WTC11 (cell line): ENCODE data around the gene PRKN. TPM values are rescaled to one million over a fixed set of nuclear protein-coding genes. Genes with fewer than 3 reads are reported as not detected.

Experiments
- ATAC-seq: fragments of 200-7000 bp; cut with Tn5 transposase; 2 replicates; pipeline ENCODE4 v1.10.0; 2021; ENCODE audit warnings: mild to moderate bottlenecking, moderate library complexity
- CTCF ChIA-PET: fragments of 300-600 bp; sonication (Branson Sonifier 250); formaldehyde crosslinking; loops from one replicate; lab custom pipeline; 2021; ENCODE audit warnings: antibody characterized with exemption; lab: Charles Lee
- POLR2A ChIA-PET: fragments of 350-600 bp; sonication (Branson Sonifier 250); formaldehyde crosslinking; loops from one replicate; lab custom pipeline; 2021; ENCODE audit warnings: antibody characterized with exemption; lab: Charles Lee
- DNase-seq: peaks from one replicate; pipeline ENCODE4 v3.0.0; 2021; ENCODE audit warnings: low spot score
- H3K27ac Mint-ChIP-seq: 2 replicates; pipeline ENCODE4 v1.8.0; 2021; ENCODE audit warnings: mixed read lengths
- H3K27me3 Mint-ChIP-seq: 2 replicates; pipeline ENCODE4 v1.8.0; 2021; ENCODE audit warnings: low read depth, mild to moderate bottlenecking, moderate library complexity, mixed read lengths
- H3K36me3 Mint-ChIP-seq: 2 replicates; pipeline ENCODE4 v1.8.0; 2021; ENCODE audit warnings: mixed read lengths
- H3K4me1 Mint-ChIP-seq: 2 replicates; pipeline ENCODE4 v1.8.0; 2022; ENCODE audit warnings: mixed read lengths
- H3K4me3 Mint-ChIP-seq: 2 replicates; pipeline ENCODE4 v1.8.0; 2021; ENCODE audit warnings: mild to moderate bottlenecking, moderate library complexity, mixed read lengths
- H3K9me3 Mint-ChIP-seq: 2 replicates; pipeline ENCODE4 v1.8.0; 2021; ENCODE audit warnings: mixed read lengths
- ATF1 ChIP-seq: sonication (generic); formaldehyde crosslinking; IDR thresholded peaks from 2 replicates; pipeline ENCODE4 v1.8.1; 2023; ENCODE audit warnings: mild to moderate bottlenecking, moderate library complexity, missing genetic modification reagents
- ESRRA ChIP-seq: sonication (generic); formaldehyde crosslinking; IDR thresholded peaks from 2 replicates; pipeline ENCODE4 v1.8.1; 2022; ENCODE audit warnings: mild to moderate bottlenecking, missing genetic modification reagents, borderline replicate concordance
- ETV6 ChIP-seq: sonication (generic); formaldehyde crosslinking; IDR thresholded peaks from 2 replicates; pipeline ENCODE4 v1.8.1; 2022; ENCODE audit warnings: mild to moderate bottlenecking, missing genetic modification reagents
- FOXK1 ChIP-seq: sonication (generic); formaldehyde crosslinking; IDR thresholded peaks from 2 replicates; pipeline ENCODE4 v1.8.0; 2022; ENCODE audit warnings: mild to moderate bottlenecking, moderate library complexity, missing genetic modification reagents
- GABPB1 ChIP-seq: sonication (generic); formaldehyde crosslinking; IDR thresholded peaks from 2 replicates; pipeline ENCODE4 v1.8.1; 2023; ENCODE audit warnings: mild to moderate bottlenecking, missing genetic modification reagents
- HMGA2 ChIP-seq: fragments of 250-450 bp; sonication (Bioruptor Pico); IDR thresholded peaks from 2 replicates; pipeline ENCODE4 v1.4.0; 2021; ENCODE audit warnings: mild to moderate bottlenecking, moderate library complexity
- KAT7 ChIP-seq: sonication (generic); formaldehyde crosslinking; IDR thresholded peaks from 2 replicates; pipeline ENCODE4 v1.8.1; 2023; ENCODE audit warnings: missing genetic modification reagents, mild to moderate bottlenecking, borderline replicate concordance
- MYBL2 ChIP-seq: sonication (generic); formaldehyde crosslinking; IDR thresholded peaks from 2 replicates; pipeline ENCODE4 v1.8.1; 2023; ENCODE audit warnings: mild to moderate bottlenecking, moderate library complexity, missing genetic modification reagents
- SOX15 ChIP-seq: fragments of 250-450 bp; sonication (Bioruptor Pico); IDR thresholded peaks from 2 replicates; pipeline ENCODE4 v1.9.0; 2021; ENCODE audit warnings: mild to moderate bottlenecking
- TCF7 ChIP-seq: sonication (generic); formaldehyde crosslinking; IDR thresholded peaks from 2 replicates; pipeline ENCODE4 v1.8.0; 2022; ENCODE audit warnings: mild to moderate bottlenecking, low read depth, missing genetic modification reagents, moderate library complexity
- ZNF138 ChIP-seq: sonication (generic); formaldehyde crosslinking; conservative IDR thresholded peaks from 2 replicates; pipeline ENCODE4 v1.8.1; 2022; ENCODE audit warnings: mild to moderate bottlenecking, moderate library complexity, missing genetic modification reagents
- ZNF232 ChIP-seq: sonication (generic); formaldehyde crosslinking; IDR thresholded peaks from 2 replicates; pipeline ENCODE4 v1.8.0; 2022; ENCODE audit warnings: mild to moderate bottlenecking, missing genetic modification reagents
- ZNF317 ChIP-seq: sonication (generic); formaldehyde crosslinking; IDR thresholded peaks from 2 replicates; pipeline ENCODE4 v1.8.1; 2023; ENCODE audit warnings: low read depth, mild to moderate bottlenecking, moderate library complexity, missing genetic modification reagents, borderline replicate concordance
- total RNA-seq: library from RNA; stranded (reverse); gene quantifications from 3 replicates; pipeline ENCODE4 v1.2.3, GENCODE V29; 2021
- TF ChIP-seq, protein P1 (sequence below): sonication (generic); formaldehyde crosslinking; IDR thresholded peaks from 2 replicates; pipeline ENCODE4 v1.8.1; 2023; ENCODE audit warnings: mild to moderate bottlenecking, moderate library complexity, missing genetic modification reagents
- TF ChIP-seq, protein P2 (sequence below): fragments of 250-450 bp; sonication (Bioruptor Pico); IDR thresholded peaks from 2 replicates; pipeline ENCODE4 v2.1.2; 2022; ENCODE audit warnings: mild to moderate bottlenecking, moderate library complexity
- TF ChIP-seq, protein P3 (sequence below): sonication (generic); formaldehyde crosslinking; IDR thresholded peaks from 2 replicates; pipeline ENCODE4 v1.8.0; 2023; ENCODE audit warnings: missing genetic modification reagents, mild to moderate bottlenecking, borderline replicate concordance
- TF ChIP-seq, protein P4 (sequence below): sonication (generic); formaldehyde crosslinking; IDR thresholded peaks from 2 replicates; pipeline ENCODE4 v1.8.1; 2023; ENCODE audit warnings: mild to moderate bottlenecking, missing genetic modification reagents, moderate library complexity
- TF ChIP-seq, protein P5 (sequence below): sonication (generic); formaldehyde crosslinking; IDR thresholded peaks from 2 replicates; pipeline ENCODE4 v1.8.1; 2022; ENCODE audit warnings: missing genetic modification reagents, borderline replicate concordance
- TF ChIP-seq, protein P6 (sequence below): sonication (generic); formaldehyde crosslinking; IDR thresholded peaks from 2 replicates; pipeline ENCODE4 v1.8.1; 2023; ENCODE audit warnings: mild to moderate bottlenecking, missing genetic modification reagents, borderline replicate concordance

Gene PRKN
- total RNA-seq, 1 experiment from 2014 or later, result 0.59 TPM

DNA sequence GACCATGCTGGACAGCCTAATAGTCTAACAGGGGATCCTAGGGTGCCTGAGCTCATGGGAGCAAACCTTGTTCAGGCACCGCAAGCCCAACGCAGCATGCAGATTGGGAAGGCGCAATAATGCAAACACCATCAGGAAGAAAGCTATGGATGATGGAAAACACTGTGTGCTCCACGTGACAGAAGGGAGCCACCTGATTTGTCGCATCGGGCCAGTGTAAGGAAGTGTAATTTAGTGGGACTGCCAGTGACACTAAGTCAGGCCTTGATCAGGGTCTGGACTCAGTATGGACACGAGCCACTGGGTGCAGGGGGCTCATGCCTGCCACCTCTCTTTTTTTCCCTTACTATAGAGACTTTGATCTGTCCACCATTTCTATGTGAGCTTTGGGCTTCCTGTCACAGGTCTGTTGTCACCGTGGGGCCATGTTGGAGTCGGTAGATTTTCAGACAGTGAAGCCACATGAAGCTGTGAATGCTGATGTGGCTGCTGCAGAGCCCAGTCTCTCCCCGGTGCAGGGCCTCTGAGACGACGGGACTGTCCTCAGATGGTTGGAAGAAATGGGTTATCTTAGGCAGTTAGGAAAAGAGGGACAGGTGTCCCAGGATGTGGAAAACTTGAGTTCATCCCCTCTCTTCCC is 1379.5 kb downstream of the PRKN start:
- Mint-ChIP-seq H3K4me1 (peaks cover 6% of the 10 kb centered on the region), H3K36me3 (no peaks in the 10 kb centered on the region), H3K27ac (no peak overlapping the region), H3K9me3 (no peaks in the 10 kb centered on the region), H3K4me3 (no peak overlapping the region), H3K27me3 (no peaks in the 10 kb centered on the region)
- ATAC-seq (no peak), DNase-seq (no peak)
- no peak for TF ChIP-seq ZNF317 (CRISPR knock-in tag)
- no peak for TF ChIP-seq SOX15 (CRISPR knock-in tag)
- no peak for TF ChIP-seq KAT7 (CRISPR knock-in tag)
- TF ChIP-seq, protein P1, sequence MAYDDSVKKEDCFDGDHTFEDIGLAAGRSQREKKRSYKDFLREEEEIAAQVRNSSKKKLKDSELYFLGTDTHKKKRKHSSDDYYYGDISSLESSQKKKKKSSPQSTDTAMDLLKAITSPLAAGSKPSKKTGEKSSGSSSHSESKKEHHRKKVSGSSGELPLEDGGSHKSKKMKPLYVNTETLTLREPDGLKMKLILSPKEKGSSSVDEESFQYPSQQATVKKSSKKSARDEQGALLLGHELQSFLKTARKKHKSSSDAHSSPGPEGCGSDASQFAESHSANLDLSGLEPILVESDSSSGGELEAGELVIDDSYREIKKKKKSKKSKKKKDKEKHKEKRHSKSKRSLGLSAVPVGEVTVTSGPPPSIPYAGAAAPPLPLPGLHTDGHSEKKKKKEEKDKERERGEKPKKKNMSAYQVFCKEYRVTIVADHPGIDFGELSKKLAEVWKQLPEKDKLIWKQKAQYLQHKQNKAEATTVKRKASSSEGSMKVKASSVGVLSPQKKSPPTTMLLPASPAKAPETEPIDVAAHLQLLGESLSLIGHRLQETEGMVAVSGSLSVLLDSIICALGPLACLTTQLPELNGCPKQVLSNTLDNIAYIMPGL (CRISPR knock-in tag), result no peak
- ChIA-PET POLR2A (no interaction called here), CTCF (interaction anchor here (2.0 kb wide), 1 partner anchor 23 kb away, joined by 7 read pairs; no protein-coding TSS in a partner anchor)

DNA sequence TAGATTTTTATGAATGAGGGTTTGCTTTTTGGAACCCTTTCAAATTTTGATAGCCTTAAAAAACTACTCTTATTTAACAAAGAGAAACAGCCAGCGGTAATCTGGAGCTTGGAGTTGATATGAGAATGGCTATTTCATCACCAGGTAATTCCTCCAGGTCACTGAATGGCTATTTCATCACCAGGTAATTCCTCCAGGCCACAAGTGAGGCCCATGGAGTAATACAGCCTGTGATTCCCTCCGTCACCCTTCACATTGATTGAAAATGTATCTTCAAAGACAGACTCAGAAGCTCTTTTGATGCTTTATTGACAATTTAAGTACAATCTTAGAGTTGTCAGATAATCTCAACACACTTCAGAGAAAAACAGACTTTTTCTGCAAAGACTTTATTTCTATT is 1380.4 kb downstream of the PRKN start:
- ChIA-PET POLR2A (no interaction called here), CTCF (interaction anchor here (0.7 to 2.0 kb wide), 2 partner anchors 24 to 257 kb away, joined by 3 to 7 read pairs; no protein-coding TSS in a partner anchor)
- no peaks in the 10 kb centered on the region for H3K36me3 Mint-ChIP-seq

DNA sequence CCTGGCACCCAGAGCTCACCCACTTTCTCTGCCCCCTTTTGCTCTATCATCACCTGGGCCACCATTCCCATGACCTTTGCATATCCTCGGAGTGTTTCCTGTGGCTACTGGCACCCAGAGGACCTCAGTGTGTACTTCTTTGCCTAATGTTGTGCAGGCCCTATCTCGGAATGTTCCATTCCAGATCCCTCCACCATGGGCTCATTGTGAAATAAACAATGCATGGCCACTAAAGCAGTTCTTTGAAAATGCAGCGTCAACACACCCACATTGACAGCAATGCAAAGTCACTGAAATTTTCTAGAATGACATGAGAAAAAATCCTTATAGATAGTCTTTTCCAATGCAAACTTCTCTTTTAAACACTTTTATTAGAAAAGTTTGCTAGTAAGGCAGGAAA is 1380.8 kb downstream of the PRKN start:
- Mint-ChIP-seq H3K4me3 (no peak overlapping the region), H3K36me3 (no peaks in the 10 kb centered on the region), H3K9me3 (no peaks in the 10 kb centered on the region), H3K4me1 (peaks cover 5% of the 10 kb centered on the region), H3K27ac (no peak overlapping the region), H3K27me3 (no peaks in the 10 kb centered on the region)
- ChIA-PET POLR2A (no interaction called here), CTCF (interaction anchor here (0.7 to 2.0 kb wide), 2 partner anchors 24 to 257 kb away, joined by 3 to 7 read pairs; no protein-coding TSS in a partner anchor)
- ATAC-seq, result no peak
- DNase-seq, result no peak
- TF ChIP-seq, protein P2, sequence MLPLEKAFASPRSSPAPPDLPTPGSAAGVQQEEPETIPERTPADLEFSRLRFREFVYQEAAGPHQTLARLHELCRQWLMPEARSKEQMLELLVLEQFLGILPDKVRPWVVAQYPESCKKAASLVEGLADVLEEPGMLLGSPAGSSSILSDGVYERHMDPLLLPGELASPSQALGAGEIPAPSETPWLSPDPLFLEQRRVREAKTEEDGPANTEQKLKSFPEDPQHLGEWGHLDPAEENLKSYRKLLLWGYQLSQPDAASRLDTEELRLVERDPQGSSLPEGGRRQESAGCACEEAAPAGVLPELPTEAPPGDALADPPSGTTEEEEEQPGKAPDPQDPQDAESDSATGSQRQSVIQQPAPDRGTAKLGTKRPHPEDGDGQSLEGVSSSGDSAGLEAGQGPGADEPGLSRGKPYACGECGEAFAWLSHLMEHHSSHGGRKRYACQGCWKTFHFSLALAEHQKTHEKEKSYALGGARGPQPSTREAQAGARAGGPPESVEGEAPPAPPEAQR (CRISPR knock-in tag), result no peak
- TF ChIP-seq ATF1 (no peak), MYBL2 (CRISPR knock-in tag) (no peak), TCF7 (CRISPR knock-in tag) (no peak), ETV6 (CRISPR knock-in tag) (no peak), ZNF138 (CRISPR knock-in tag) (no peak)
- TF ChIP-seq, protein P3, sequence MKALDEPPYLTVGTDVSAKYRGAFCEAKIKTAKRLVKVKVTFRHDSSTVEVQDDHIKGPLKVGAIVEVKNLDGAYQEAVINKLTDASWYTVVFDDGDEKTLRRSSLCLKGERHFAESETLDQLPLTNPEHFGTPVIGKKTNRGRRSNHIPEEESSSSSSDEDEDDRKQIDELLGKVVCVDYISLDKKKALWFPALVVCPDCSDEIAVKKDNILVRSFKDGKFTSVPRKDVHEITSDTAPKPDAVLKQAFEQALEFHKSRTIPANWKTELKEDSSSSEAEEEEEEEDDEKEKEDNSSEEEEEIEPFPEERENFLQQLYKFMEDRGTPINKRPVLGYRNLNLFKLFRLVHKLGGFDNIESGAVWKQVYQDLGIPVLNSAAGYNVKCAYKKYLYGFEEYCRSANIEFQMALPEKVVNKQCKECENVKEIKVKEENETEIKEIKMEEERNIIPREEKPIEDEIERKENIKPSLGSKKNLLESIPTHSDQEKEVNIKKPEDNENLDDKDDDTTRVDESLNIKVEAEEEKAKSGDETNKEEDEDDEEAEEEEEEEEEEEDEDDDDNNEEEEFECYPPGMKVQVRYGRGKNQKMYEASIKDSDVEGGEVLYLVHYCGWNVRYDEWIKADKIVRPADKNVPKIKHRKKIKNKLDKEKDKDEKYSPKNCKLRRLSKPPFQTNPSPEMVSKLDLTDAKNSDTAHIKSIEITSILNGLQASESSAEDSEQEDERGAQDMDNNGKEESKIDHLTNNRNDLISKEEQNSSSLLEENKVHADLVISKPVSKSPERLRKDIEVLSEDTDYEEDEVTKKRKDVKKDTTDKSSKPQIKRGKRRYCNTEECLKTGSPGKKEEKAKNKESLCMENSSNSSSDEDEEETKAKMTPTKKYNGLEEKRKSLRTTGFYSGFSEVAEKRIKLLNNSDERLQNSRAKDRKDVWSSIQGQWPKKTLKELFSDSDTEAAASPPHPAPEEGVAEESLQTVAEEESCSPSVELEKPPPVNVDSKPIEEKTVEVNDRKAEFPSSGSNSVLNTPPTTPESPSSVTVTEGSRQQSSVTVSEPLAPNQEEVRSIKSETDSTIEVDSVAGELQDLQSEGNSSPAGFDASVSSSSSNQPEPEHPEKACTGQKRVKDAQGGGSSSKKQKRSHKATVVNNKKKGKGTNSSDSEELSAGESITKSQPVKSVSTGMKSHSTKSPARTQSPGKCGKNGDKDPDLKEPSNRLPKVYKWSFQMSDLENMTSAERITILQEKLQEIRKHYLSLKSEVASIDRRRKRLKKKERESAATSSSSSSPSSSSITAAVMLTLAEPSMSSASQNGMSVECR (CRISPR knock-in tag), result no peak
- TF ChIP-seq, protein P4, sequence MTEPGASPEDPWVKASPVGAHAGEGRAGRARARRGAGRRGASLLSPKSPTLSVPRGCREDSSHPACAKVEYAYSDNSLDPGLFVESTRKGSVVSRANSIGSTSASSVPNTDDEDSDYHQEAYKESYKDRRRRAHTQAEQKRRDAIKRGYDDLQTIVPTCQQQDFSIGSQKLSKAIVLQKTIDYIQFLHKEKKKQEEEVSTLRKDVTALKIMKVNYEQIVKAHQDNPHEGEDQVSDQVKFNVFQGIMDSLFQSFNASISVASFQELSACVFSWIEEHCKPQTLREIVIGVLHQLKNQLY (CRISPR knock-in tag), result no peak
- TF ChIP-seq, protein P5, sequence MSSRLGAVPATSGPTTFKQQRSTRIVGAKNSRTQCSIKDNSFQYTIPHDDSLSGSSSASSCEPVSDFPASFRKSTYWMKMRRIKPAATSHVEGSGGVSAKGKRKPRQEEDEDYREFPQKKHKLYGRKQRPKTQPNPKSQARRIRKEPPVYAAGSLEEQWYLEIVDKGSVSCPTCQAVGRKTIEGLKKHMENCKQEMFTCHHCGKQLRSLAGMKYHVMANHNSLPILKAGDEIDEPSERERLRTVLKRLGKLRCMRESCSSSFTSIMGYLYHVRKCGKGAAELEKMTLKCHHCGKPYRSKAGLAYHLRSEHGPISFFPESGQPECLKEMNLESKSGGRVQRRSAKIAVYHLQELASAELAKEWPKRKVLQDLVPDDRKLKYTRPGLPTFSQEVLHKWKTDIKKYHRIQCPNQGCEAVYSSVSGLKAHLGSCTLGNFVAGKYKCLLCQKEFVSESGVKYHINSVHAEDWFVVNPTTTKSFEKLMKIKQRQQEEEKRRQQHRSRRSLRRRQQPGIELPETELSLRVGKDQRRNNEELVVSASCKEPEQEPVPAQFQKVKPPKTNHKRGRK, result no peak
- TF ChIP-seq, protein P6, sequence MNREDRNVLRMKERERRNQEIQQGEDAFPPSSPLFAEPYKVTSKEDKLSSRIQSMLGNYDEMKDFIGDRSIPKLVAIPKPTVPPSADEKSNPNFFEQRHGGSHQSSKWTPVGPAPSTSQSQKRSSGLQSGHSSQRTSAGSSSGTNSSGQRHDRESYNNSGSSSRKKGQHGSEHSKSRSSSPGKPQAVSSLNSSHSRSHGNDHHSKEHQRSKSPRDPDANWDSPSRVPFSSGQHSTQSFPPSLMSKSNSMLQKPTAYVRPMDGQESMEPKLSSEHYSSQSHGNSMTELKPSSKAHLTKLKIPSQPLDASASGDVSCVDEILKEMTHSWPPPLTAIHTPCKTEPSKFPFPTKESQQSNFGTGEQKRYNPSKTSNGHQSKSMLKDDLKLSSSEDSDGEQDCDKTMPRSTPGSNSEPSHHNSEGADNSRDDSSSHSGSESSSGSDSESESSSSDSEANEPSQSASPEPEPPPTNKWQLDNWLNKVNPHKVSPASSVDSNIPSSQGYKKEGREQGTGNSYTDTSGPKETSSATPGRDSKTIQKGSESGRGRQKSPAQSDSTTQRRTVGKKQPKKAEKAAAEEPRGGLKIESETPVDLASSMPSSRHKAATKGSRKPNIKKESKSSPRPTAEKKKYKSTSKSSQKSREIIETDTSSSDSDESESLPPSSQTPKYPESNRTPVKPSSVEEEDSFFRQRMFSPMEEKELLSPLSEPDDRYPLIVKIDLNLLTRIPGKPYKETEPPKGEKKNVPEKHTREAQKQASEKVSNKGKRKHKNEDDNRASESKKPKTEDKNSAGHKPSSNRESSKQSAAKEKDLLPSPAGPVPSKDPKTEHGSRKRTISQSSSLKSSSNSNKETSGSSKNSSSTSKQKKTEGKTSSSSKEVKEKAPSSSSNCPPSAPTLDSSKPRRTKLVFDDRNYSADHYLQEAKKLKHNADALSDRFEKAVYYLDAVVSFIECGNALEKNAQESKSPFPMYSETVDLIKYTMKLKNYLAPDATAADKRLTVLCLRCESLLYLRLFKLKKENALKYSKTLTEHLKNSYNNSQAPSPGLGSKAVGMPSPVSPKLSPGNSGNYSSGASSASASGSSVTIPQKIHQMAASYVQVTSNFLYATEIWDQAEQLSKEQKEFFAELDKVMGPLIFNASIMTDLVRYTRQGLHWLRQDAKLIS (CRISPR knock-in tag), result no peak

More for the DNA sequence above, 1380.4 kb downstream of the PRKN start:
- no peak for DNase-seq
- no peak for ATAC-seq
- no peak for TF ChIP-seq FOXK1 (CRISPR knock-in tag)
- no peak for TF ChIP-seq HMGA2 (CRISPR knock-in tag)
- no peak for TF ChIP-seq ZNF232 (CRISPR knock-in tag)
- TF ChIP-seq GABPB1, result no peak
- no peak for TF ChIP-seq ESRRA (CRISPR knock-in tag)
- Mint-ChIP-seq H3K9me3 (no peaks in the 10 kb centered on the region), H3K27me3 (no peaks in the 10 kb centered on the region), H3K4me3 (no peak overlapping the region), H3K4me1 (peaks cover 5% of the 10 kb centered on the region), H3K27ac (no peak overlapping the region)
